GM12891 (cell line): ENCODE results near the gene FRMD8.

Source experiments
- POLR2A ChIP-seq: IDR thresholded peaks from 2 replicates; pipeline ENCODE4 v1.6.1; 2011; ENCODE audit warnings: low read depth, low read length, control low read depth
- POLR2AphosphoS5 ChIP-seq: IDR thresholded peaks from 2 replicates; pipeline ENCODE4 v1.6.1; 2011; ENCODE audit warnings: low read depth, low read length, control low read depth
- SPI1 ChIP-seq: IDR thresholded peaks from 2 replicates; pipeline ENCODE4 v1.6.1; 2011; ENCODE audit warnings: low read depth, low read length, control low read depth
- TAF1 ChIP-seq: IDR thresholded peaks from 2 replicates; pipeline ENCODE4 v1.6.1; 2011; ENCODE audit warnings: low read depth, low read length, control low read depth

- TF ChIP-seq TAF1, result no peak
- no peak for TF ChIP-seq POLR2A
- no peak for TF ChIP-seq POLR2AphosphoS5
- no peak for TF ChIP-seq SPI1
Observed at GRCh38 chr11:65373839-65374580, 12.4 kb upstream of the FRMD8 start.
